Activated naive CD4-positive, alpha-beta T cell (primary cell): ENCODE results near the gene HSP90AA1.
A peak's percentile ranks its signal among the peaks of the same experiment; 100 is the strongest.
"Not testable (repeated sequence)": the region's sequence is repeated elsewhere in the genome, so short reads cannot be mapped to it uniquely, and the experiment has no call there.

Source experiments
- DNase-seq, 4 experiments: peaks; one replicate each; lab custom pipeline; 2025; lab: John Stamatoyannopoulos, UW

Gene HSP90AA1

DNA sequence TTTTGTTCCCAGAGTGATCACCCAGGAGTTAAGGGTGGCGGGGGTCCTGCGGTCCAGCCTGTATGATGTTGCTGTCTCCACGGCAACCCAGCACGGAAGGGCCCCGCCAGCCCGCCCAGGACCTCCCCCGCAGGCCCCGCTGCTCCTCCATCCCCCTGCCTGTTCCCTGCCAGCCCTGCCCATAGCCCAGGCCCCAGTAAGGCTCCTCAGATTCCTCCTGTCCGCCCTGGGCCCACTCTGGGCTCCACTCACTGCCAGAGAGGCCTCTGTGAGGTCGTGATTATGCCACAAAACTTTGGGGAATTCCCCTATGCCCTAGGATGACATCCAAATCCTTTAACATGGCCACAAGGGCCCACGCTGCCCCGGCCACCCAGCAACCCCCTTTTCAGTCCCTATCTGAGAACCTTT is 20.8 kb downstream of the HSP90AA1 start:
- no peak for DNase-seq

DNA sequence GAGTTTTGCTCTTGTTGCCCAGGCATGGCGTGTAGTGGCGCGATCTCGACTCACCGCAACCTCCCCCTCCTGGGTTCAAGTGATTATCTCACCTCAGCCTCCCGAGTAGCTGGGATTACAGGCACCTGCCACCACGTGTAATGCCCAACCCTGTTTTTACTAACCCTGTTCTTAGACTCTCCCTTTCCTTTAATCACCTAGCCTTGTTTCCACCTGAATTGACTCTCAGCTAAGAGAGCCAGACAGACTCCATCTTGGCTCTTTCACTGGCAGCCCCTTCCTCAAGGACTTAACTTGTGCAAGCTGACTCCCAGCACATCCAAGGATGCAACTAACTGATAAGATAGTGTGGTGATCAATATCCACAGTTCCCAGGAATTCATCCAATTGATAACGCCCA is 22.3 kb downstream of the HSP90AA1 start:
- not testable (repeated sequence) for DNase-seq

DNA sequence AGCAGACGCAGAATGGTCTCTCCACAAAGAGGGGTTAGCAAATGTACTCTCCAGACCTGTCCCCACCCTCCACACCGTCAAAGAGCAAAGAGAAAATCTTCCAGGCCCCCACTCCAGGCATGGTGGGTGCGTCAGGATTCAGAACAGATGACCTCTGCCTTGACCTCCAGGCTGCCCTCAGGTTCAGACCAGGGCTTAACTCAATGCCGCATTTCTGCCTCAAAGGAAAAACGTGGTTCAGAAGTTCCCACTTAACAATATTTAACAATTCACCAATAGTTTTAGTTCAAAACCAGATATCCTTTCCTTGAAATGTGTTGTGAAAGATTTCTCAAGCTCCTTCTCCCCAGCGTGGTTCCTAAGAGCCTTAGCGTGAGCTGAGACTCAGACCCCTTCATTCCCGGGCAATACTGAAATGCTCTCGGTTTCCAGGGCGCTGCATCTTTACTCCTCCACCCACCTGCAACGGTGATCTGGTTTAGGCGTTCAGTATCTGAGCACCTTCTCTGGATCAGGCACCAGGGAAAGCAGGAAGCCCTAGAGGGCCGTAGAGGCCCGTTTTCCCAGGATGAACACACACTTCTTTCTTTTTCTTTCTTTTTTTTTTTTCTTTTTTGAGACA is 22.9 kb downstream of the HSP90AA1 start:
- no peak for DNase-seq

DNA sequence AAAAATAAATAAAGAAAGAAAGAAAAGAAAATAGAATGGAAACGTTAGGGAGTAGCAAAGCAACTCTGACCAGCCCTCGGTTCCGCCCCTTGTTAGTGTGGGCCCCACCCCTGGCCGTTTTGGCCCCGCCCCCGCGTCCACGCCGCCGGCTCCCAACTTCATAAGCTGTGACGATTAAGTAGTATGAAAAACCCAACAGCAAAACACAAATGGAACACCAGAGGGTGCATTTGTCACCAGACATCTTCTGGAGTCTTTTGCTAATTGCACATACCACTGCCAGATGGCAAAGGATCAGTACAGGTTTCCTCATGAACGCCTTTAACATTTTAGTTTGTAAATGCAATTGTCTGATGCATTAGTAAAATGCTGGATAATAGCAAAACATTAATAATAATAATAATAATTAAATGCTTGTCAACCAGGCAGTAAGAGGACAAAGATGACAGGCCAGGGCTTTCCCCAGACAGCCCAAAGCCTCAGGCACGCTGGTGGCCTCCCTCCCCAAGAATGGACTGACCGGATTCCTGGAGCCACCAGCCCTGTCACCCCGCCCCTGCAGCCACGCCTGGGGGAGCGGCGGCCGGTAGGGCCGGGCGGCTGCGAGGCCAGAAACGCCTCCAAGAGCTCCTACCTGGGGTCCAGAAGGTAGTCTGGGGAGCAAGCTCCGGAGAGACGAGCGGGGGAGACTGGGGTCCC is 23.6 kb downstream of the HSP90AA1 start:
- DNase-seq: peak in 2 of 4 experiments; percentile 24 to 52

DNA sequence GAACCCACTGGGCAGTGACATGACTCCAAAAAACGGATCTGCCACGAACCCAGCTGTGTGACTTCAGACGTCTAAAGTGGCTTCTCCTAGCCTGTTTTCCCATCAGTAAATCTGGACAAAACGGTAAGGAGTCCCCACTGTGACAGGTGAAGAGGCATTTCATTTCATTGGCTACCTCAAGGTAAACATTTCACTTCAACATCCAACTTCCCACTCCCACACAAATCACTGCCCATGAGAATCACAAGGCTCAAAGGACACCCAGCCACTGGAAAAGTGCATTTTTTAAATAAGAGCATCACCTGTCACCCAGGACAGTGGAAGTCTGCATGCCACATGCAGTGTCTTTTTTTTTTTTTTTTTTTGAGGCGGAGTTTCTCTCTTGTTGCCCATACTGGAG is 27.9 kb downstream of the HSP90AA1 start:
- DNase-seq: no peak

DNA sequence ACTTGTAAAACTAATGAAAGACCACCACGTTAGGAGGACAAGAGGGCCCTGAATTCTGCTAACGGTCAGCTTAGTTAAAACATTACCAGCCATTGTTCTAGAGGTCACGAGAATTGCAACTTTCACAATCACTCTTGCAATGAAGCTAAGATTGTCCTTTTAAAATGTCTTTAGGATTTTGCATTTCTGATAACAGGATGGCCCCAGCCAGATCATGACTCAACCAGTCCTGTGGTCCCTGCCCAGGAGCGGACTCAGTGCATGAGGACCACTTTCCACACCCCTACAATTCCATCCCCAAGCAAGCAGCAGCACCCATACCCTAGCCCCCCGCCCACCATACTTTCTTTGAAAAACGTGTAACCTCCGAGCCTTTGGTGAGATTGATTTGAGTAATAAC is 28.7 kb downstream of the HSP90AA1 start:
- DNase-seq: no peak

DNA sequence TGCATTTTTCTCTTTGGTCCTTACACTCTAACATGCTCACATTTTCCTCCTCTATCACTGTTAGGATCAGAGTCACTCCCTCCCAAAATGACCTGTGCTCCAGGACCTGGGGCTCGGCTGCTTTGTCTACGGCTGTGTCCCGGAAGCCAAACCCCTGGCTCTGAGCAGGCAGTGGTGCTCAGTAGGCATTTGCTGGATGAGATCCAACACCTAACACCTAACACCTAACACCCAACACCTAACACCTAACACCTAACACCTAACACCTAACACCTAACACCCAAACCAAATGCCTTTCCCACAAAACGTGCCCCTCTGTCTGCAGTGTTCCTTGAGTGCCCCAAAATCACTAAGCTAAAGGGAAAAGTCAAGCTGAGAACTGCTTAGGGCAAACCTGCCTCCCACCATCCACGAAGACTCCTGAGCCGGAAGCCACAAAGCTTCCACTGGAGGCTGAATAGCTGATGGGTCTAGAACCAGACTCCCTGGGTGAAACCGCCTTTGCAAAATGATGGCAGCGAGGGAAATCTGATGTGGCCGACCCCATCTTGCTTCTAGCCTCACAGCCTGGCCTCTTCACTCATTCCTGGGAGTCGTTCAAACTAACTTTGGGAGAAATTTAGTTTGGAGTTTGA is 29.2 kb downstream of the HSP90AA1 start:
- DNase-seq: no peak

DNA sequence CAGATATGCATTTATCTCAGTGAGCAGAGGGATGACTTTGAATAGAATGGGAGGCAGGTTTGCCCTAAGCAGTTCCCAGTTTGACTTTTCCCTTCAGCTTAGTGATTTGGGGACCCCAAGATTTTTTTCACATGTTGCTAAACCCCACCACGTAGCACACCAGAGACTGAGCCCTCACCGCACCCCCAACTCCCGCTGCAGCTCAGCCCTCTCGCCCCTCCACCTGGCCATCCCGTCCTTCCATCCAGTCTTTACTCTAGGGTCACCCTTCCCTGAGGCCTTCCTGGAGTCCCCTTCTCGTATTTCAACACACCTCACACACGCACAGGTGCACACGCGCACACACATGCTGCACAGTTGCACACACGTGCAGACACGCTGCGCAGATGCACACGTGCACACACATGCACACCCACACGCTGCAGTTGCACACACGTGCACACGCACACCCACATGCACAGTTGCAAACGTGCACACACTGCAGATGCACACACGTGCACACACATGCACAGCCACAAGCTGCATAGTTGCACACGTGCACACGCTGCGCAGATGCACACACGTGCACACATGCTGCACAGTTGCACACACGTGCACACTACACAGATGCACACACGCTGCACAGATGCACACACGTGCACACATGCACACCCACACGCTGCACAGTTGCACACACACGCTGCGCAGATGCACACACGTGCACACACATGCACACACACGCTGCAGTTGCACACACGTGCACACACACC is 30.0 kb downstream of the HSP90AA1 start:
- DNase-seq: no peak

DNA sequence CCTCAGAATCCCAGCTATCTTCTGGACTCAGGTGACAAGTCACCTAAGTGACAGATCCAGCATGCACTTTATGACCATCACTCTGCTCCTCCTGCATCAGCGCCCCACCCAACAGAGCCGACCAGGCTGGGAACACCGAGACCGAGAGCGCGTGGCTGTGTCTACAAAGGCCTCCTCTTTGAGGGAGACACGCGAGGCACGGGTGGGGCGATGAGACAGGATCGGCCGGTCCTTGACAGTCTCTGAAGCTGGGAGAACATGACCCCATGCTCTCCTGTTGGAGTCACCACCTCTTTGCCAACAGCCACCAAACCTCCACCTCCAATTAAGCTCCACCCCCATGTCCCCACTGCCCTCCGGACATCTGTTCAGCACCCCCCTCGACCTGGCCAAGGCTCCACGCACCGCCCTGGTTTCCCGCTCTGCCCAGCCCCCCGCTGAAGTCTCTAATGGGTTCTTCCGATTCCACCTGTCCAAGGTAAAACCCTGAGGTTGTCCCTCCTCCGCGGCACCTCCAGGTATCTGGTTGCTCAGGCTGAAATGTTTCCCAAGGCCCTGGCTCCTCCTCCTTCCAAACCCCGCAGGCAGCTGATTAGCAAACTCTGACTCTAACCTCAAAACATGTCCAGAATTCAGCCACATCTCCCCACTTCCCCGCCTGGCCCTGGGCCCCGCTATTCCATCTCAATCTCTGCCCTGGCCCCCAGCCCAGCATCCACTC is 31.5 kb downstream of the HSP90AA1 start:
- DNase-seq: no peak

DNA sequence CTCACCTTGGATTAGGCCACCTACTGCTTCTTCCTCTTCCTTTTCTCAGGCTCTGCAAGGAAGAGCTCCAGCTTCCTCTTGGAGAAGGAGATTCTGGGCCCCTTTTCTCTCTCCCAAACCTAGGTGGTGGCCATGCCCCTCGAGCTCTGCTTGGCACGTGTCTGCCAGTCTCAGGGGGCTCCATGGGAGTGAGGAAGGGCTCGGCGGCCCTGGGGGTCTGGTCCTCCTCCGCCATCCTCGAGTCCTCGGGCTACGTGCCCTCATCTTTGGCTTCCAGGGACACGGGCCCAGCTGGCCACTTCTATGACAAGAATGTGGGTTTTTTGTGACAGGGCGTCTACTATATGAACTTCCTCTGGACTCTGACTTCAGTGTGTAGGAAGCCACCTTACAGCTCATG is 34.3 kb downstream of the HSP90AA1 start:
- DNase-seq: no peak

DNA sequence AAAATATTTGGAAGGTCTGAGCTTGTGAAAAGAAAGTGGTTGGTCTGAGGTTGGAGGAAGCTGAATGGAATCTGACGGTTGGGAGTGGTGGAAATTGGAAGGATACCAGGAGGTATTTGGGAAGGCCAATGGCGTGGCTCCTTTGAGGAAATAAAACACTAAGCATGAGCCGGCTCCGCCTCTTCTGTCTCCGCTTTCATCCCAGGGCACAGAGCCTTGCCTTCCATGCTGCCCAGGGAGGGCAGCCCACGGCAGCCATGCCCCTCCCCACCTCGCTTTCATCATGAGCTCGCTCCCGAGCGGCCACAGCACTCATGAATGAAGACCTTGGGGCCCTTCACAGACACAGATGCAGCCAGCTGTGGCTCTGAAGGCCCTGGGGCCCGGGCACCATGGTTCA is 36.2 kb downstream of the HSP90AA1 start:
- DNase-seq: no peak

DNA sequence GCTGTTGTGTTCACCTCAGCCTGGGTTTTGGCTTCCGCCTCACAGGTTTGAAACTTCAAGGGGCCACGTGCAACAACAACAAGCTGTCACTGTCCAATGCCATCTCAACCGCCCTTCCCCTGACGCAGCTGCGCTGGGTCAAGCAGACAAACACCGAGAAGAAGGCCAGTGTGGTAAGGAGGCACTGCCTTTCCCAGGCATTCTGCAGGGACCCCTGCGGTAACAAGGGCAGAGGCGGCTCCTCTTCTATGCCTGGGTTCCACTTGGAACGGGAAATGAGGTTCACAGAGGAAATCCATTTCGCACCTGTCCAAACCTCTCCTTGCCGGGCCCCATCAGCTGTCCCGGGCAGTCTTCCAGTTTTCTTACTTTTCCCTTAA is 36.8 kb downstream of the HSP90AA1 start:
- no peak for DNase-seq

DNA sequence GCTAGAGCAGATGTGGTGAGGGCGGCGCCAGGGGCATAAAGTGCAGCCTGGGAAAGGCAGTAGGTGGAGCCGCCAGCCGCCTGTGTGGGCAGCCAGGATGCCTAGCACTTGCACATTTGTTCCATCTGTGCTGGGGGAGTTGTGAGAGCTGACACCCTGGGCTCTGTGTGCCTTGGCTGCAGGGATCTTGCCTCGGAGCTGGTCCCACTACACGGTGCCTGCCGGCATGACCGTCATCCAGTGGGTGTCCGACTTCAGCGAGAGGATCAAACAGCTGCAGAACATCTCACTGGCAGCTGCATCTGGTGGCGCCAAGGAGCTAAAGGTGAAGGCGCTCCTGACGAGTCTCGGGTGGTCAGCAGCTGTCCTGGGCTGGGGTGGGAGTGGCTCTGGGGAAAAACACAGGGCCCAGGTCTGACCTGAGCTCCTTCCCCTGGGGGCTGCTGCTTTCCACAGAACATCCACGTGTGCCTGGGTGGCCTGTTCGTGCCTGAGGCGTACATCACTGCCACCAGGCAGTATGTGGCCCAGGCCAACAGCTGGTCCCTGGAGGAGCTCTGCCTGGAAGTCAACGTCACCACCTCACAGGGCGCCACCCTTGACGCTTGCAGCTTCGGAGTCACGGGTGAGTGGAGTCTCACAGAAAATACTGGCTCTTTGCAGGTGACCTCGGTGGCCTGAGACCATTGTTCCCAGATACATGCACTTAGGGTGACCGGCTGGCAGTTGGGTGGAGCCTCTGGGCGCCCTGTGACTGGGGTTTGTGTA is 37.4 kb downstream of the HSP90AA1 start:
- DNase-seq: no peak

DNA sequence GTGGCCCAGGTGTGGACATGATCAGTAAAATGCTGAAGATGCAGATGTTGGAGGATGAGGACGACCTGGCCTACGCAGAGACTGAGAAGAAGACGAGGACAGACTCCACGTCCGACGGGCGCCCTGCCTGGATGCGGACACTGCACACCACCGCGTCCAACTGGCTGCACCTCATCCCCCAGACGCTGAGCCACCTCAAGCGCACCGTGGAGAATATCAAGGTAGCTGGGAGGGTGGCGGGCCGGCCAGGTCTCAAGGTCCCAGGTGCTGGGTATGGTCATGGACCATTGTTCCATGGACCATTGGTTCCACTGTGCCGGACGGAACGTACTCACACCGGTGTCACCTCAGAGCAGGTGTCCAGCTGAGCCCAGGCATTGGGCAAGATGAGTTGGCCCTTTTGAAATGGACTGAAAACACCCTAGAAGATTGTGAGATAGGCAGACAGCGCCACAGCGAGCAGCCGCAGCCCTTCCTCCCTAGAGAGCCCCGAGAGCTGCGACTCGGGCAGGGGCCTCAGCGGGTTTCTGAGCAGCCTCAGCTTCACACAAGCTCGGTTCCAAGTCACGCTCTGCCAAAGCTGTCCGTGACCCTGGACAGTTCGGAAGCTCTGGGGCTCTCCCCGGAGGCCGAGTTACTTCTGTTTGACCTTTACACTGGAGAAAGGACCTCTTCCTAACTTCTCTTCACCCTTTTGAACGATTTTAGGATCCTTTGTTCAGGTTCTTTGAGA is 38.9 kb downstream of the HSP90AA1 start:
- no peak for DNase-seq

DNA sequence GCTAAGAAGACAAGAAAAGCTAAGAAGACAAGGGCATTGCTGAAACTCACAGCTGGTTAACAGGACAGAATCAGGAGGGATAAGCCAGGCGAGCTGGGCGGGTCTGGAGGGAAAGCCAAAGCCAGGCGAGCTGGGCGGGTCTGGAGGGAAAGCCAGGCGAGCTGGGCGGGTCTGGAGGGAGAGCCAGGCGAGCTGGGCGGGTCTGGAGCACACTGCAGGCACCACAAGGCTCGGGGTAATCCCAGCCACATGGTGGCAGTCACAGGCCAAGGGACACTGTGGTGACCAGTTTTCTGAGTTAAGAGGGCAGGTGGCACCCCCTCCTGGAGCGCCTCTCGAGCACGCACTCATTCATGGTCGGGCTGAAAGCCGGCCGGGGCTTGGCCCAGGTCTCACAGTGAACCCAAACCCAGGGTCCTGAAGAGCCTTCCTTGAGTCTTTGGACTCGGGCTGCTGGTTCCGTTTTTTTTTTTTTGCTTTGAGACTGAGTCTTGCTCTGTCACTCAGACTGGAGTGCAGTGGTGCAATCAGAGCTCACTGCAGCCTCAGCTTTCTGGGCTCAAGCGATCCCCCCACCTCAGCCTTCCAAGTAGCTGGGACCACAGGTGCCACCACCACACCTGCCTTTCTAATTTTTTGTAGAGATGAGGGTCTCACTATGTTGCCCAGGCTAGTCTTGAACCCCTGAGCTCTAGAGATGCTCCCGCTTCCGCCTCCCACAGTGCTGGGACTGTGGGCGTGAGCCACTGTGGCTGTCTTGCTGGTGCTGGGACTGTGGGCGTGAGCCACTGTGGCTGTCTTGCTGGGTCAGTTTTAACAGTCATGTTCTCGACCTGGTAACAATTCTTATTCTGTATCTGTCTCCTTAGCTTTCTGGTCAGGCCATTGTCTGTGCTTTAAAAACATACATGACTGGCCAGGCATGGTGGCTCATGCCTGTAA is 40.2 kb downstream of the HSP90AA1 start:
- no peak for DNase-seq

DNA sequence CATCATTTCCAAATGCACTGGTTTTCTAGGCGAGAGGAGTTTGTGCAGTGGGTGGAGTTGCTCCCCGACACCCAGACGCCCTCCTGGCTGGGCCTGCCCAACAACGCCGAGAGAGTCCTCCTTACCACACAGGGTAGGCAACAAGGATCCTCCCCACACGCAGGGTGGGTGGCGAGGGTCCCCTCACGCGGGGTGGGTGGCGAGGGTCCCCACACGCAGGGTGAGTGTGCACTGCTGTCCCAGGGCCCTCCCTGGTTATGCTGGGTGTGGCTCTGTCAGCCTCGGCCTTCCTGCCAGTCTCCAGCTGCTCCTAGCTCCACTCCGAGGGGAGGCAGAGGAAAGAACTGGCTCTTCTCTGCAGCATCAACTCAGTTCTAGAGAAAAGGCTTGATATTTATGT is 42.3 kb downstream of the HSP90AA1 start:
- no peak for DNase-seq

DNA sequence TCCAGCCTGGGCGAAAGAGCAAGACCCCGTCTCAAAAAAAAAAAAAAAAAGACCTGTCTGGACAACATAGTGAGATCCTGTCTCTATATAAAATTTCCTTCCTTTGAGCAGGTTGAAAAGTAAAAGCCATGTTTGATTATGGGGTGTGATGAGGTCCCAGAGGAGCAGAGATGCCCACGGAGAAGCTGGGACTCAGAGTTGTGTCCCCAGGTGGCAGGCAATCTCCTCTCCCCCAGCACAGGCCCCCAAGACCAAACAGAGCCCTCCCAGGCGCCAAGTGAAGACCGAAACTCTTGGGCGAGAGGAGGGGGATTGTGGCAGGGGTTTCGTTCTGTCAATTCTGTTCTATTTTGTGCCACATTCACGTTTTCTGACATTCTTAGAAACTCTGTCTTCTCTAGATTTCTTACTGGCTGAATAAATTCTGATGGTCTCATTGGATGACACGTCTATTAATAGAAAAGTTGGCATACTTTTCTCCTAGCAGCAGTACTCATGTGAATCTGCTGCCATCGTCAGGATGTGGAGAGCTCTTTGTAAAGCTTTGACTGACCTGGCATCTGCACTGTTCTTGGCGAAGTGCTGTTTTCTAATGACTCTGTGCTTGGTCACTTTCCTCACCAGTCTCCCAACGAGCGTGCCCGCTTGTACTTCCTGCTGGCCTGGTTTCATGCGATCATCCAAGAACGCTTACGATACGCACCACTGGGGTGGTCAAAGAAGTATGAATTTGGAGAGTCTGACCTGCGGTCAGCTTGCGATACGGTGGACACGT is 43.4 kb downstream of the HSP90AA1 start:
- no peak for DNase-seq

DNA sequence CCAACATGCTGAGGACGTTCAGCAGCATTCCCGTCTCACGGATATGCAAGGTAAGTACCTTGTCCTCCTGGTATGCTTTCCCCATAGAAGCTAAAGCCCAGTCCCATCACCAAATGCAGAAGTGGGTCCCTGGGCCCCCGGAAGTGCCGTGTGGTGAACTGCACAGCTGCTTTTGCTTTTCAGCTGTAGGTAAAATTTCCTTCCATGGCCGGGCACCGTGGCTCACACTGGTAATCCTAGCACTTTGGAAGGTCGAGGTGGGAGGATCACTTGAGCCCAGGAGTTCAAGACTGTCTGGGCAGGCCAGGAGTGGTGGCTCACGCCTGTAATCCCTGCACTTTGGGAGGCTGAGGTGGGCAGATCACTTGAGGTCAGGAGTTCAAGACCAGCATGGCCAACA is 44.1 kb downstream of the HSP90AA1 start:
- DNase-seq: no peak

DNA sequence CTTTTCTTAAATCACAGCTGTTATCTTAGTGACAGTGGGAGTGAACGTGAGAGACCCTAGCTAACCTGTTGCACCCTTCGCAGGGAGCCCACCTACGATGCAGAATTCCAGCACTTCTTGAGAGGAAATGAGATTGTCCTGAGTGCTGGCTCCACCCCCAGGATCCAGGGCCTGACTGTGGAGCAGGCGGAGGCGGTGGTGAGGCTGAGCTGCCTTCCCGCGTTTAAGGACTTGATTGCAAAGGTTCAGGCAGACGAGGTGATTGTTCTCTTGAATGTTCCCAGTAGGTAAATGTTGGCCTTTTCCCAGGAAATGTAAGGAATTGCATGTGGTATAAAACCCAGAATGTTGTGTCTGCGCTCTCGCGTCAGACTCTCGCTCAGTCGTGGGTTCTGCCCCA is 46.7 kb downstream of the HSP90AA1 start:
- DNase-seq: no peak
